HepG2 (cell line): ENCODE data around the gene SEMA4B. TPM values are rescaled to one million over a fixed set of nuclear protein-coding genes. Genes with fewer than 3 reads are reported as not detected.
A peak's percentile ranks its signal among the peaks of the same experiment; 100 is the strongest.

ENCODE experiments used
- ATF1 ChIP-seq: IDR thresholded peaks from 2 replicates; pipeline ENCODE4 v1.6.1; 2016; ENCODE audit warnings: mild to moderate bottlenecking, control low read depth
- BHLHE40 ChIP-seq: IDR thresholded peaks from 2 replicates; pipeline ENCODE4 v1.6.1; 2011; ENCODE audit warnings: low read length, improper control_type of control experiment
- CHD4 ChIP-seq: fragments of 200-600 bp; sonication (generic); IDR thresholded peaks from 2 replicates; pipeline ENCODE4 v1.7.0; 2017; ENCODE audit warnings: mild to moderate bottlenecking, low read length, borderline replicate concordance
- CREM ChIP-seq, 2 experiments: sonication (generic) in 1 of 2; formaldehyde crosslinking in 1 of 2; IDR thresholded peaks; 2 replicates each; pipeline versions ENCODE4 v1.4.0 to v1.6.1; 2016 to 2020; ENCODE audit warnings: antibody characterized with exemption in 1 of 2, mild to moderate bottlenecking in 1 of 2, missing genetic modification reagents in 1 of 2
- GATAD1 ChIP-seq: IDR thresholded peaks from 2 replicates; pipeline ENCODE4 v1.6.1; 2016; ENCODE audit warnings: missing genetic modification reagents, missing compliant biosample characterization
- HNRNPL ChIP-seq: fragments of 200-400 bp; formaldehyde crosslinking; IDR thresholded peaks from 2 replicates; pipeline ENCODE4 v1.6.1; 2017; ENCODE audit warnings: mild to moderate bottlenecking, low read depth, low read length
- HOXA3 ChIP-seq: sonication (generic); formaldehyde crosslinking; IDR thresholded peaks from 2 replicates; pipeline ENCODE4 v1.5.0; 2020; ENCODE audit warnings: missing genetic modification reagents
- IRF2 ChIP-seq: IDR thresholded peaks from 2 replicates; pipeline ENCODE4 v1.6.1; 2018; ENCODE audit warnings: missing genetic modification reagents, missing compliant biosample characterization
- MTERF4 ChIP-seq: sonication (generic); formaldehyde crosslinking; IDR thresholded peaks from 2 replicates; pipeline ENCODE4 v1.8.0; 2023; ENCODE audit warnings: mild to moderate bottlenecking, missing genetic modification reagents
- PITX1 ChIP-seq: sonication (generic); formaldehyde crosslinking; IDR thresholded peaks from 2 replicates; pipeline ENCODE4 v1.5.1; 2020; ENCODE audit warnings: mild to moderate bottlenecking, missing genetic modification reagents
- RBM39 ChIP-seq: fragments of 200-400 bp; formaldehyde crosslinking; IDR thresholded peaks from one replicate; pipeline ENCODE4 v1.6.1; 2018; ENCODE audit warnings: antibody characterized with exemption, mild to moderate bottlenecking, low read depth, low read length; ENCODE audit not compliant: poor library complexity, severe bottlenecking
- SIN3B ChIP-seq: fragments of 150-350 bp; IDR thresholded peaks from 2 replicates; pipeline ENCODE4 v1.6.1; 2014; ENCODE audit warnings: low read length
- TAF1 ChIP-seq: sonication (generic); formaldehyde crosslinking; IDR thresholded peaks from 2 replicates; pipeline ENCODE4 v1.4.0; 2020; ENCODE audit warnings: missing genetic modification reagents
- TBP ChIP-seq: sonication (generic); formaldehyde crosslinking; IDR thresholded peaks from 2 replicates; pipeline ENCODE4 v1.5.0; 2020; ENCODE audit warnings: missing genetic modification reagents
- TBX2 ChIP-seq: sonication (generic); formaldehyde crosslinking; IDR thresholded peaks from 2 replicates; pipeline ENCODE4 v1.5.0; 2020; ENCODE audit warnings: missing genetic modification reagents, mild to moderate bottlenecking, borderline replicate concordance
- TFE3 ChIP-seq: IDR thresholded peaks from 2 replicates; pipeline ENCODE4 v1.6.1; 2016
- ZIK1 ChIP-seq: sonication (generic); formaldehyde crosslinking; IDR thresholded peaks from 2 replicates; pipeline ENCODE4 v1.5.0; 2020; ENCODE audit warnings: mild to moderate bottlenecking, low read depth, missing genetic modification reagents, borderline replicate concordance
- ZNF34 ChIP-seq: sonication (generic); formaldehyde crosslinking; IDR thresholded peaks from 2 replicates; pipeline ENCODE4 v1.4.0; 2020; ENCODE audit warnings: mild to moderate bottlenecking, missing genetic modification reagents, borderline replicate concordance
- ZNF547 ChIP-seq: sonication (generic); formaldehyde crosslinking; IDR thresholded peaks from 2 replicates; pipeline ENCODE4 v1.5.1; 2020; ENCODE audit warnings: mild to moderate bottlenecking, missing genetic modification reagents
- ZNF619 ChIP-seq: sonication (generic); formaldehyde crosslinking; IDR thresholded peaks from 2 replicates; pipeline ENCODE4 v1.4.0; 2020; ENCODE audit warnings: mild to moderate bottlenecking, missing genetic modification reagents
- ZSCAN25 ChIP-seq: sonication (generic); formaldehyde crosslinking; IDR thresholded peaks from 2 replicates; pipeline ENCODE4 v1.8.0; 2022; ENCODE audit warnings: mild to moderate bottlenecking, missing genetic modification reagents
- polyA plus RNA-seq, 8 experiments: library from polyadenylated mRNA; depleted of rRNA in 3 of 8; stranded (reverse) in 7 of 8; unstranded in 1 of 8; fragments of >200 nt; fragmentation: Illumina TruSeq in 4 of 8; extraction: Trizol in 4 of 8; gene quantifications; 2 replicates each; pipeline versions ENCODE4 v1.2.1 to v1.2.3, GENCODE V29; 2011 to 2016; ENCODE audit warnings: low read depth in 4 of 8, missing spikeins in 1 of 8, mixed read lengths in 1 of 8; ENCODE audit not compliant: insufficient read depth in 1 of 8
- total RNA-seq, 5 experiments: library from RNA; depleted of rRNA; stranded (reverse); fragments of >200 nt; fragmentation: Illumina TruSeq; extraction: Trizol; gene quantifications; 2 replicates each; pipeline ENCODE4 v1.2.3, GENCODE V29; 2016; ENCODE audit warnings: low read depth in 1 of 5
- TF ChIP-seq, protein P1 (sequence below): sonication (generic); formaldehyde crosslinking; IDR thresholded peaks from 2 replicates; pipeline ENCODE4 v1.8.0; 2022; ENCODE audit warnings: missing genetic modification reagents, mild to moderate bottlenecking, borderline replicate concordance
- TF ChIP-seq, protein P2 (sequence below): IDR thresholded peaks from 2 replicates; pipeline ENCODE4 v1.4.0; 2020; ENCODE audit warnings: mild to moderate bottlenecking, missing genetic modification reagents

SEMA4B gene
- total and polyA plus RNA-seq, 2 of the 13 experiments (the other 11 are each of a cell fraction or from before 2014, with no cell fraction given), result 2.1 to 17.0 TPM

DNA sequence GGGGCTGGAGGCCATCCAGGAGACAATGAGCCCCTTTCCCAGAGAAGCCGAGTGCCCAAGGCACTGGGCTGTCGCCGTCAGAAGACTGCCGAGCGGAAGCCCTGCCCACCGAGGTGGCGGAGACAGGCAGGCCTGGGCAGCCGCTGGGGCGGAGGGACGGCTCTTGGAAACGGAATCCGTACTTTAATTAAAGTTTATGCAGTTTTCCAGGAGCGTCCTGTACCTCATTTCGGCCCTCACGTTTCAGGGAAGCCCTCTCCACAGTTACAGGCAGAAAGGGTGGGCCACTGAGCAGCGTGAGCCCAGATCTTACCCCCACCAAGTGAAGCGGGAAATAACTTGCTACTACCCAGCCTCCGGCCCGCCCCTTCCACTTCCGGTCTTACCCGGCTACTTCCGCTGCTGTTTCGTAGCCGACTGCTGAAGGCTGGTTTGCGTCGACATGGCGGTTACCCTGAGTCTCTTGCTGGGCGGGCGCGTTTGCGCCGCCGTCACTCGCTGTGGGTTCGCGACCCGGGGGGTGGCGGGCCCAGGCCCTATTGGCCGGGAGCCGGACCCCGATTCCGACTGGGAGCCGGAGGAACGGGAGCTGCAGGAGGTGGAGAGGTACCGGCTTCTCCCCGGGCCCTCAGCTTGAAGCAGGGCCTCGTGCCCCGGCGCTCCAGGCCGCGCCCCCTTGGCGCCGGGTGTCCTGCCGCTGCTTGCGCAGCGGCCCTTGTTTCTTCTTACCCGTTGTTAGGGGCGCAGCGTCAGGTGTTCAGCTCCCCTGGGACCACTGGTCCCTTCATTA is 64.3 kb downstream of the SEMA4B start, which contains the start of gene NGRN (continued):
- TF ChIP-seq, protein P1, sequence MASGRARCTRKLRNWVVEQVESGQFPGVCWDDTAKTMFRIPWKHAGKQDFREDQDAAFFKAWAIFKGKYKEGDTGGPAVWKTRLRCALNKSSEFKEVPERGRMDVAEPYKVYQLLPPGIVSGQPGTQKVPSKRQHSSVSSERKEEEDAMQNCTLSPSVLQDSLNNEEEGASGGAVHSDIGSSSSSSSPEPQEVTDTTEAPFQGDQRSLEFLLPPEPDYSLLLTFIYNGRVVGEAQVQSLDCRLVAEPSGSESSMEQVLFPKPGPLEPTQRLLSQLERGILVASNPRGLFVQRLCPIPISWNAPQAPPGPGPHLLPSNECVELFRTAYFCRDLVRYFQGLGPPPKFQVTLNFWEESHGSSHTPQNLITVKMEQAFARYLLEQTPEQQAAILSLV (CRISPR knock-in tag), result peak; percentile 88
- TF ChIP-seq HNRNPL (peak; percentile 83; the same call in 1 of the 2 replicates), ZSCAN25 (CRISPR knock-in tag) (peak; percentile 48; the same call in 1 of the 2 replicates), ZNF547 (CRISPR knock-in tag) (peak; percentile 85; the same call in 1 of the 2 replicates), ZNF619 (CRISPR knock-in tag) (no peak), TBX2 (CRISPR knock-in tag) (peak; percentile 80), HOXA3 (CRISPR knock-in tag) (peak; percentile 81), PITX1 (CRISPR knock-in tag) (peak; percentile 31), TAF1 (peak; percentile 93), TBP (CRISPR knock-in tag) (no peak), BHLHE40 (no peak), ZIK1 (peak; percentile 36; the same call in 1 of the 2 replicates), RBM39 (peak; percentile 91), ZNF34 (CRISPR knock-in tag) (no peak), TFE3 (CRISPR knock-in tag) (peak; percentile 66; the same call in 1 of the 2 replicates), ATF1 (CRISPR knock-in tag) (peak; percentile 64), IRF2 (CRISPR knock-in tag) (peak; percentile 57; the same call in 1 of the 2 replicates), MTERF4 (no peak), CHD4 (no peak), CREM (IDR thresholded peaks at IDR 0.05) (peak; percentile 42; the same call in 1 of the 2 replicates), CREM (CRISPR knock-in tag; IDR thresholded peaks at IDR 0.05) (no peak), GATAD1 (CRISPR knock-in tag) (peak; percentile 91), SIN3B (no peak)
- TF ChIP-seq, protein P2, sequence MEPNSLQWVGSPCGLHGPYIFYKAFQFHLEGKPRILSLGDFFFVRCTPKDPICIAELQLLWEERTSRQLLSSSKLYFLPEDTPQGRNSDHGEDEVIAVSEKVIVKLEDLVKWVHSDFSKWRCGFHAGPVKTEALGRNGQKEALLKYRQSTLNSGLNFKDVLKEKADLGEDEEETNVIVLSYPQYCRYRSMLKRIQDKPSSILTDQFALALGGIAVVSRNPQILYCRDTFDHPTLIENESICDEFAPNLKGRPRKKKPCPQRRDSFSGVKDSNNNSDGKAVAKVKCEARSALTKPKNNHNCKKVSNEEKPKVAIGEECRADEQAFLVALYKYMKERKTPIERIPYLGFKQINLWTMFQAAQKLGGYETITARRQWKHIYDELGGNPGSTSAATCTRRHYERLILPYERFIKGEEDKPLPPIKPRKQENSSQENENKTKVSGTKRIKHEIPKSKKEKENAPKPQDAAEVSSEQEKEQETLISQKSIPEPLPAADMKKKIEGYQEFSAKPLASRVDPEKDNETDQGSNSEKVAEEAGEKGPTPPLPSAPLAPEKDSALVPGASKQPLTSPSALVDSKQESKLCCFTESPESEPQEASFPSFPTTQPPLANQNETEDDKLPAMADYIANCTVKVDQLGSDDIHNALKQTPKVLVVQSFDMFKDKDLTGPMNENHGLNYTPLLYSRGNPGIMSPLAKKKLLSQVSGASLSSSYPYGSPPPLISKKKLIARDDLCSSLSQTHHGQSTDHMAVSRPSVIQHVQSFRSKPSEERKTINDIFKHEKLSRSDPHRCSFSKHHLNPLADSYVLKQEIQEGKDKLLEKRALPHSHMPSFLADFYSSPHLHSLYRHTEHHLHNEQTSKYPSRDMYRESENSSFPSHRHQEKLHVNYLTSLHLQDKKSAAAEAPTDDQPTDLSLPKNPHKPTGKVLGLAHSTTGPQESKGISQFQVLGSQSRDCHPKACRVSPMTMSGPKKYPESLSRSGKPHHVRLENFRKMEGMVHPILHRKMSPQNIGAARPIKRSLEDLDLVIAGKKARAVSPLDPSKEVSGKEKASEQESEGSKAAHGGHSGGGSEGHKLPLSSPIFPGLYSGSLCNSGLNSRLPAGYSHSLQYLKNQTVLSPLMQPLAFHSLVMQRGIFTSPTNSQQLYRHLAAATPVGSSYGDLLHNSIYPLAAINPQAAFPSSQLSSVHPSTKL (CRISPR knock-in tag), result peak; percentile 56
